HG02970 (cell line): ENCODE measurements around the gene EIF3CL.
"Not testable (repeated sequence)": the region's sequence is repeated elsewhere in the genome, so short reads cannot be mapped to it uniquely, and the experiment has no call there.

Experiments
- ATAC-seq: cut with Tn5 transposase; IDR thresholded peaks from one replicate; pipeline ENCODE4 v1.9.1; 2021; ENCODE audit warnings: mild to moderate bottlenecking, moderate library complexity, moderate number of reproducible peaks; ENCODE audit not compliant: unreplicated experiment, low FRiP score

Gene EIF3CL

GRCh38 chr16:28403220-28404072, at the start of gene EIF3CL:
EIF3CL (minus strand) TSS chr16:28403841; CDS start chr16:28403618, 223 bp downstream.
- peak; percentile 92 for ATAC-seq

- not testable (repeated sequence) for ATAC-seq
Observed at GRCh38 chr16:28447081-28447480, 43.4 kb upstream of the EIF3CL start.

- ATAC-seq, result not testable (repeated sequence)
Observed at GRCh38 chr16:28446388-28446787, 42.7 kb upstream of the EIF3CL start.

- ATAC-seq, result not testable (repeated sequence)
Observed at GRCh38 chr16:28443943-28444342, 40.3 kb upstream of the EIF3CL start.

GRCh38 chr16:28438899-28439298, 35.3 kb upstream of the EIF3CL start:
- not testable (repeated sequence) for ATAC-seq

- ATAC-seq, result not testable (repeated sequence)
Observed at GRCh38 chr16:28435340-28435739, 31.7 kb upstream of the EIF3CL start.

GRCh38 chr16:28426060-28426680, 22.5 kb upstream of the EIF3CL start:
- not testable (repeated sequence) for ATAC-seq

- not testable (repeated sequence) for ATAC-seq
Observed at GRCh38 chr16:28421071-28421750, 17.6 kb upstream of the EIF3CL start.

GRCh38 chr16:28417033-28417432, 13.4 kb upstream of the EIF3CL start:
- not testable (repeated sequence) for ATAC-seq

- not testable (repeated sequence) for ATAC-seq
Observed at GRCh38 chr16:28414530-28414929, 10.9 kb upstream of the EIF3CL start.

GRCh38 chr16:28413585-28413984, 9.9 kb upstream of the EIF3CL start:
- ATAC-seq, result not testable (repeated sequence)

- ATAC-seq, result not testable (repeated sequence)
Observed at GRCh38 chr16:28392054-28392453, 11.6 kb downstream of the EIF3CL start.

- not testable (repeated sequence) for ATAC-seq
Observed at GRCh38 chr16:28382177-28382867, 21.3 kb downstream of the EIF3CL start.

GRCh38 chr16:28377822-28378221, 25.8 kb downstream of the EIF3CL start:
- not testable (repeated sequence) for ATAC-seq

- ATAC-seq, result not testable (repeated sequence)
Observed at GRCh38 chr16:28377108-28377625, 26.5 kb downstream of the EIF3CL start.

GRCh38 chr16:28375115-28375514, 28.5 kb downstream of the EIF3CL start:
- not testable (repeated sequence) for ATAC-seq

- ATAC-seq, result not testable (repeated sequence)
Observed at GRCh38 chr16:28374281-28374680, 29.4 kb downstream of the EIF3CL start.

- not testable (repeated sequence) for ATAC-seq
Observed at GRCh38 chr16:28367926-28368325, 35.7 kb downstream of the EIF3CL start.

GRCh38 chr16:28364268-28365173, 39.1 kb downstream of the EIF3CL start:
- peak; percentile 92 for ATAC-seq
